Measurements from ENCODE around the gene TLE4. TPM values are rescaled to one million over a fixed set of nuclear protein-coding genes. Genes with fewer than 3 reads are reported as not detected.
"Not testable (repeated sequence)": the region's sequence is repeated elsewhere in the genome, so short reads cannot be mapped to it uniquely, and the experiment has no call there.

Gene TLE4
- total RNA-seq, 8 experiments from 2014 or later = 30.1 to 93.9 (median 56.2) TPM

- in situ Hi-C loops (cut with MboI; ENCODE audit: low pct_unique_long_range_greater_than_20kb in 2 of 9, low sequenced_read_pairs in 9 of 9, unreplicated experiment in 9 of 9) = no loop called here
- WGBS, 10 experiments = 80 to 100% (median 84%) methylated on average over 1 to 2 of the region's 2 CpGs; no CpG with 5 or more reads in 4 of the 10 experiments
- ATAC-seq (replicated peaks in 6 of 8) = no peak
- Histone ChIP-seq H3K27ac (no peak overlapping the region), H3K4me3 (no peak overlapping the region), H3K4me1 (replicated peaks in 1 of 2) (no peaks in the 10 kb centered on the region)
Observed at GRCh38 chr9:79591458-79591857, 19.7 kb downstream of the TLE4 start.

- in situ Hi-C loops (cut with MboI; ENCODE audit: low pct_unique_long_range_greater_than_20kb in 2 of 9, low sequenced_read_pairs in 9 of 9, unreplicated experiment in 9 of 9) = no loop called here
- no peak for ATAC-seq (replicated peaks in 6 of 8)
- Histone ChIP-seq H3K4me3 (no peak overlapping the region), H3K27ac (no peak overlapping the region), H3K4me1 (replicated peaks in 1 of 2) (no peaks in the 10 kb centered on the region)
- 54 to 100% (median 93%) methylated on average over 2 to 4 of the region's 4 CpGs; no CpG with 5 or more reads in 3 of the 10 experiments for WGBS, 10 experiments
Observed at GRCh38 chr9:79592726-79593493, 21.1 kb downstream of the TLE4 start.

GRCh38 chr9:79598562-79599345, 27.0 kb downstream of the TLE4 start:
- WGBS, 10 experiments = 60 to 100% (median 82%) methylated on average over 1 to 4 of the region's 4 CpGs
- in situ Hi-C loops (cut with MboI; ENCODE audit: low pct_unique_long_range_greater_than_20kb in 2 of 9, low sequenced_read_pairs in 9 of 9, unreplicated experiment in 9 of 9) = no loop called here
- ATAC-seq (replicated peaks in 6 of 8) = no peak
- Histone ChIP-seq H3K4me3 (no peak overlapping the region), H3K27ac (no peak overlapping the region), H3K4me1 (replicated peaks in 1 of 2) (peaks cover 0 to 9% of the 10 kb centered on the region in 2 donors)

- Histone ChIP-seq H3K4me3 (no peak overlapping the region), H3K27ac (no peak overlapping the region), H3K4me1 (replicated peaks in 1 of 2) (peaks cover 0 to 9% of the 10 kb centered on the region in 2 donors)
- ATAC-seq (replicated peaks in 6 of 8) = no peak
- in situ Hi-C loops (cut with MboI; ENCODE audit: low pct_unique_long_range_greater_than_20kb in 2 of 9, low sequenced_read_pairs in 9 of 9, unreplicated experiment in 9 of 9) = no loop called here
- WGBS, 10 experiments = 50 to 100% (median 86%) methylated on average over 1 to 5 of the region's 5 CpGs; no CpG with 5 or more reads in 4 of the 10 experiments
Observed at GRCh38 chr9:79600466-79600865, 28.7 kb downstream of the TLE4 start.

- Histone ChIP-seq H3K27ac (no peak overlapping the region), H3K4me3 (no peak overlapping the region), H3K4me1 (replicated peaks in 1 of 2) (peaks cover 0 to 6% of the 10 kb centered on the region in 2 donors)
- ATAC-seq (replicated peaks in 6 of 8) = no peak
- in situ Hi-C loops (cut with MboI; ENCODE audit: low pct_unique_long_range_greater_than_20kb in 2 of 9, low sequenced_read_pairs in 9 of 9, unreplicated experiment in 9 of 9) = no loop called here
- WGBS, 10 experiments = 87 to 100% (median 98%) methylated on average over 1 to 3 of the region's 3 CpGs
Observed at GRCh38 chr9:79603222-79603920, 31.6 kb downstream of the TLE4 start.

GRCh38 chr9:79604149-79604548, 32.4 kb downstream of the TLE4 start:
- in situ Hi-C loops (cut with MboI; ENCODE audit: low pct_unique_long_range_greater_than_20kb in 2 of 9, low sequenced_read_pairs in 9 of 9, unreplicated experiment in 9 of 9) = no loop called here
- ATAC-seq (replicated peaks in 6 of 8) = no peak
- no peak overlapping the region for H3K4me3 ChIP-seq
- no peak overlapping the region for H3K27ac ChIP-seq
- peaks cover under 1 to 1% of the 10 kb centered on the region in 2 donors for H3K4me1 ChIP-seq (replicated peaks in 1 of 2)

GRCh38 chr9:79604921-79605562, 33.3 kb downstream of the TLE4 start:
- WGBS, 10 experiments = 50 to 100% (median 89%) methylated on average over 1 to 5 of the region's 5 CpGs
- no peak overlapping the region for H3K4me3 ChIP-seq
- peaks cover 4 to 7% of the 10 kb centered on the region in 2 donors for H3K4me1 ChIP-seq (replicated peaks in 1 of 2)
- H3K27ac ChIP-seq = no peak overlapping the region
- no peak for ATAC-seq (replicated peaks in 6 of 8)
- in situ Hi-C loops (cut with MboI; ENCODE audit: low pct_unique_long_range_greater_than_20kb in 2 of 9, low sequenced_read_pairs in 9 of 9, unreplicated experiment in 9 of 9) = no loop called here

GRCh38 chr9:79606529-79606928, 34.8 kb downstream of the TLE4 start:
- H3K4me3 ChIP-seq; in situ Hi-C loops (cut with MboI; ENCODE audit: low pct_unique_long_range_greater_than_20kb in 2 of 9, low sequenced_read_pairs in 9 of 9, unreplicated experiment in 9 of 9); H3K27ac ChIP-seq; ATAC-seq (replicated peaks in 6 of 8): not testable (repeated sequence)
- WGBS, 10 experiments = 100% methylated on average over 1 of the region's 1 CpG; no CpG with 5 or more reads in 8 of the 10 experiments
- H3K4me1 ChIP-seq (replicated peaks in 1 of 2) = peaks cover 12 to 20% of the 10 kb centered on the region in 2 donors

GRCh38 chr9:79609468-79610018, 37.8 kb downstream of the TLE4 start:
- in situ Hi-C loops (cut with MboI; ENCODE audit: low pct_unique_long_range_greater_than_20kb in 2 of 9, low sequenced_read_pairs in 9 of 9, unreplicated experiment in 9 of 9) = no loop called here
- peak in 6 of 8 experiments; percentile 62 to 79 (median 75) for ATAC-seq (replicated peaks in 6 of 8)
- 0 to 100% (median 39%) methylated on average over 1 of the region's 1 CpG; no CpG with 5 or more reads in 4 of the 10 experiments for WGBS, 10 experiments
- H3K27ac ChIP-seq = no peak overlapping the region
- H3K4me1 ChIP-seq (replicated peaks in 1 of 2) = peaks cover 33 to 36% of the 10 kb centered on the region in 2 donors
- no peak overlapping the region for H3K4me3 ChIP-seq

- peak; percentile 11 to 93 (median 90) for ATAC-seq (replicated peaks in 6 of 8)
- 0 to 100% (median 0%) methylated on average over 1 to 5 of the region's 5 CpGs for WGBS, 10 experiments
- in situ Hi-C loops (cut with MboI; ENCODE audit: low pct_unique_long_range_greater_than_20kb in 2 of 9, low sequenced_read_pairs in 9 of 9, unreplicated experiment in 9 of 9) = no loop called here
- Histone ChIP-seq H3K4me1 (replicated peaks in 1 of 2) (peaks cover 39 to 41% of the 10 kb centered on the region in 2 donors), H3K4me3 (peak overlapping the region in 1 of 5 donors; percentile 3), H3K27ac (no peak overlapping the region)
Observed at GRCh38 chr9:79610019-79610631, 38.4 kb downstream of the TLE4 start.

- 16 to 33% (median 21%) methylated on average over 1 to 4 of the region's 4 CpGs for WGBS, 10 experiments
- Histone ChIP-seq H3K27ac (peak overlapping the region in 1 of 2 donors; percentile 11), H3K4me1 (replicated peaks in 1 of 2) (peaks cover 40 to 44% of the 10 kb centered on the region in 2 donors), H3K4me3 (no peak overlapping the region)
- ATAC-seq (replicated peaks in 6 of 8) = peak in 3 of 8 experiments; percentile 2 to 71 (median 57)
- in situ Hi-C loops (cut with MboI; ENCODE audit: low pct_unique_long_range_greater_than_20kb in 2 of 9, low sequenced_read_pairs in 9 of 9, unreplicated experiment in 9 of 9) = no loop called here
Observed at GRCh38 chr9:79610791-79611614, 39.2 kb downstream of the TLE4 start.
